Endothelial cell of umbilical vein (primary cell): ENCODE results near the gene XXYLT1. TPM values are rescaled to one million over a fixed set of nuclear protein-coding genes. Genes with fewer than 3 reads are reported as not detected.

Experiments used
- BruUV-seq: library from RNA; stranded (reverse); fragments of 400-500 nt; replicated peaks from 2 replicates; lab custom pipeline; 2021; lab: Mats Ljungman, UMichigan
- CTCF ChIA-PET: fragments of 300-600, 350-600 bp; sonication (Branson Sonifier 250); formaldehyde crosslinking; loops from one replicate; lab custom pipeline; 2021; ENCODE audit warnings: antibody characterized with exemption, inconsistent platforms; lab: Charles Lee
- POLR2A ChIA-PET: fragments of 300-600, 350-600 bp; sonication (Branson Sonifier 250); formaldehyde crosslinking; loops from one replicate; lab custom pipeline; 2021; ENCODE audit warnings: antibody characterized with exemption, inconsistent platforms; lab: Charles Lee
- DNase-seq: peaks from one replicate; pipeline ENCODE4 v3.0.0-alpha.2; 2011; ENCODE audit warnings: low read depth, low spot score
- FAIRE-seq: peaks from 2 replicates; lab custom pipeline; 2011; peaks lifted over from hg19 to GRCh38; lab: Jason Lieb, UNC
- H2AFZ ChIP-seq: 2 replicates; pipeline ENCODE4 v1.6.0; 2012; ENCODE audit warnings: low read depth, low read length, control low read depth, inconsistent platforms
- H3K27ac ChIP-seq: 2 replicates; pipeline ENCODE4 v1.5.1; 2011; ENCODE audit warnings: low read depth, mild to moderate bottlenecking, control low read depth, low read length, moderate library complexity; ENCODE audit not compliant: insufficient read depth
- H3K27me3 ChIP-seq, 2 experiments: 2 replicates each; pipeline versions ENCODE4 v1.6.0 to v1.6.1; 2011; ENCODE audit warnings: low read length in 2 of 2, mixed read lengths in 1 of 2; ENCODE audit not compliant: control insufficient read depth in 2 of 2, insufficient read depth in 2 of 2
- H3K36me3 ChIP-seq, 2 experiments: 2 replicates in 1 of 2; 3 replicates in 1 of 2; pipeline ENCODE4 v1.5.1; 2011; ENCODE audit warnings: low read length in 2 of 2, mild to moderate bottlenecking in 1 of 2, moderate library complexity in 1 of 2; ENCODE audit not compliant: control insufficient read depth in 2 of 2, insufficient read depth in 2 of 2; ENCODE audit errors: extremely low read depth in 1 of 2
- H3K4me1 ChIP-seq: 3 replicates; pipeline ENCODE4 v1.5.1; 2011; ENCODE audit warnings: mild to moderate bottlenecking, low read length; ENCODE audit not compliant: control insufficient read depth, insufficient read depth; ENCODE audit errors: extremely low read depth
- H3K4me2 ChIP-seq: 2 replicates; pipeline ENCODE4 v1.6.1; 2011; ENCODE audit warnings: low read length, control low read depth, mixed read lengths; ENCODE audit not compliant: insufficient read depth
- H3K4me3 ChIP-seq, 3 experiments: fragments of 200-600 bp in 1 of 3; sonication (generic), shearing (Covaris generic) in 1 of 3; replicated peaks in 1 of 3; 2 replicates each; pipeline ENCODE4 v1.5.1; 2011 to 2016; ENCODE audit warnings: control low read depth in 3 of 3, low read length in 3 of 3, mild to moderate bottlenecking in 2 of 3, inconsistent platforms in 1 of 3, low read depth in 1 of 3, moderate library complexity in 1 of 3; ENCODE audit not compliant: insufficient read depth in 1 of 3
- H3K79me2 ChIP-seq: 2 replicates; pipeline ENCODE4 v1.6.0; 2012; ENCODE audit warnings: low read length, inconsistent platforms; ENCODE audit not compliant: control insufficient read depth, insufficient read depth
- H3K9ac ChIP-seq: replicated peaks from 2 replicates; pipeline ENCODE3; 2011; ENCODE audit warnings: low read length, control low read depth; ENCODE audit not compliant: insufficient read depth; ENCODE audit errors: extremely low read depth
- H3K9me1 ChIP-seq: replicated peaks from 3 replicates; pipeline ENCODE4 v1.6.0; 2011; ENCODE audit warnings: mild to moderate bottlenecking, low read length; ENCODE audit not compliant: control insufficient read depth, insufficient read depth; ENCODE audit errors: extremely low read depth
- H3K9me3 ChIP-seq: replicated peaks from 2 replicates; pipeline ENCODE4 v1.5.1; 2012; ENCODE audit warnings: low read length, inconsistent platforms; ENCODE audit not compliant: control insufficient read depth, insufficient read depth
- H4K20me1 ChIP-seq: replicated peaks from 2 replicates; pipeline ENCODE3; 2011; ENCODE audit warnings: mild to moderate bottlenecking, low read length; ENCODE audit not compliant: control insufficient read depth, insufficient read depth; ENCODE audit errors: extremely low read depth
- EZH2 ChIP-seq: IDR thresholded peaks from 2 replicates; pipeline ENCODE4 v1.6.1; 2012; ENCODE audit warnings: borderline replicate concordance, low read depth, mild to moderate bottlenecking, moderate library complexity, low read length, inconsistent platforms; ENCODE audit not compliant: severe bottlenecking
- FOS ChIP-seq: IDR thresholded peaks from 2 replicates; pipeline ENCODE4 v1.6.1; 2011; ENCODE audit warnings: mild to moderate bottlenecking, low read length, moderate library complexity, borderline replicate concordance; ENCODE audit not compliant: insufficient read depth
- GATA2 ChIP-seq: IDR thresholded peaks from 2 replicates; pipeline ENCODE4 v1.7.0; 2011; ENCODE audit warnings: low read depth, mild to moderate bottlenecking, moderate library complexity, mixed read lengths, low read length; ENCODE audit not compliant: insufficient read length, insufficient read depth
- JUN ChIP-seq: IDR thresholded peaks from 2 replicates; pipeline ENCODE4 v1.6.1; 2011; ENCODE audit warnings: borderline replicate concordance, low read depth; ENCODE audit not compliant: insufficient read length, insufficient read depth
- MYC ChIP-seq: IDR thresholded peaks from one replicate; pipeline ENCODE4 v1.6.1; 2011; ENCODE audit warnings: mild to moderate bottlenecking, low read depth, low read length
- POLR2A ChIP-seq: IDR thresholded peaks from 2 replicates; pipeline ENCODE4 v1.6.1; 2012; ENCODE audit warnings: low read depth, mild to moderate bottlenecking, control low read depth, low read length
- POLR2AphosphoS5 ChIP-seq: IDR thresholded peaks from 2 replicates; pipeline ENCODE4 v1.6.1; 2012; ENCODE audit warnings: low read depth, mild to moderate bottlenecking, control low read depth, low read length, moderate library complexity; ENCODE audit not compliant: insufficient read depth
- dilution Hi-C: fragments of 300-500 bp; cut with MboI; formaldehyde crosslinking; loops from one replicate; pipeline ENCODE4 v1.15.0; 2019; ENCODE audit warnings: low sequenced_read_pairs; ENCODE audit not compliant: extremely low pct_ligation_motif_present
- intact Hi-C: fragments of 100-400 bp; cut with micrococcal nuclease; formaldehyde crosslinking; loops from one replicate; pipeline ENCODE4 v1.10.0; 2022
- polyA plus RNA-seq, 4 experiments: library from polyadenylated mRNA; depleted of rRNA in 3 of 4; stranded (reverse) in 3 of 4; unstranded in 1 of 4; fragments of >200 nt; gene quantifications; 2 replicates each; pipeline versions ENCODE4 v1.2.1 to v1.2.3, GENCODE V29; 2011 to 2012; ENCODE audit warnings: missing spikeins in 1 of 4
- total RNA-seq: library from RNA; stranded (reverse); gene quantifications from 2 replicates; pipeline ENCODE4 v1.2.3, GENCODE V29; 2021
- TF ChIP-seq, protein P1 (sequence below): IDR thresholded peaks from 2 replicates; pipeline ENCODE4 v1.6.1; 2011; ENCODE audit not compliant: insufficient read depth, insufficient read length
- TF ChIP-seq, protein P2 (sequence below), 2 donors: IDR thresholded peaks; 1 replicate in 1 of 2; 2 replicates in 1 of 2; pipeline ENCODE4 v1.5.1; 2011; ENCODE audit warnings: low read length in 2 of 2, mild to moderate bottlenecking in 2 of 2, moderate library complexity in 2 of 2, control low read depth in 1 of 2, inconsistent platforms in 1 of 2, low read depth in 1 of 2; ENCODE audit not compliant: insufficient read depth in 1 of 2; ENCODE audit errors: extremely low read depth in 1 of 2

Gene XXYLT1
- total and polyA plus RNA-seq, 2 donors (not counting 3 experiments of a cell fraction or from before 2014, with no cell fraction given) = 54.4 to 78.1 TPM

DNA sequence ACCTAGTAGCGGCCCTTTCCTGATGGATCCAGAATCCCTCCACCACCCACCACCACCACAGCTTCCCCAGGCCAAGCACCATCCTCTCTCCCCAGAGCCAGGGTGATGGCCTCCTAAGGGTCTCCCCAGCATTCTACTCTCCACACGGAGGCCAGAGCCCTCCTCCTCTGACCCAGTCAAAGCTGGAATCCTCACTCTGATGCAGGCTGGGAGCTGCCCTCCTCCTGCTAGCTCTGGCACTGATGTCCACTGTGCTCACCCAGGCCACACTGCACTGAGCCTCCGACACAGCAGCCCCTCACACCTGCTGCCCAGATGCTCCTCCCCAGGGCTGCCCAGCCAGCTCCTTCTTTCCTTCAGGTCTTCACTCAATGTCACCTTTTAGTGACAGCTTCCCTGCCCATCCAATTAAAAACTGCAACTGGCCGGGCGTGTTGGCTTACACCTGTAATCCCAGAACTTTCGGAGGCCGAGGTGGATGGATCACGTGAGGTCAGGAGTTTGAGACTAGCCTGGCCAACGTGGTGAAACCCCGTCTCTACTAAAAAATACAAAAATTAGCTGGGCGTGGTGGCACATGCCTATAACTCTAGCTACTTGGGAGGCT is 21.0 kb downstream of the XXYLT1 start:
- no peak overlapping the region for H3K4me3 ChIP-seq
- no peak overlapping the region for H2AFZ ChIP-seq
- H3K9me1 ChIP-seq = no peaks in the 10 kb centered on the region
- peaks cover 0 to 5% of the 10 kb centered on the region in 2 experiments for H3K36me3 ChIP-seq
- H3K4me1 ChIP-seq = no peaks in the 10 kb centered on the region
- H3K27me3 ChIP-seq = no peaks in the 10 kb centered on the region
- FAIRE-seq (no peak), DNase-seq (no peak)
- TF ChIP-seq MYC = no peak
- TF ChIP-seq EZH2 = no peak
- TF ChIP-seq JUN = no peak
- TF ChIP-seq GATA2 = no peak
- TF ChIP-seq FOS = no peak
- H3K79me2 ChIP-seq = peaks cover 23% of the 10 kb centered on the region
- CTCF ChIA-PET = interaction anchor here (0.5 to 1.9 kb wide), 12 partner anchors 10 to 578 kb away, joined by 3 to 12 read pairs (median 3); partner anchors contain the start of genes LSG1 and XXYLT1
- intact Hi-C loops = no loop called here
- no peaks in the 10 kb centered on the region for H3K9me3 ChIP-seq
- no TSS peak for BruUV-seq
- no peak overlapping the region for H3K4me2 ChIP-seq
- dilution Hi-C loops = loop anchor here (10.0 kb wide), 1 partner anchor 565 kb away; the partner anchor contains the start of gene FAM43A
- H4K20me1 ChIP-seq = no peaks in the 10 kb centered on the region
- no peak overlapping the region for H3K27ac ChIP-seq
- H3K9ac ChIP-seq = no peak overlapping the region
- POLR2A ChIA-PET = no interaction called here

DNA sequence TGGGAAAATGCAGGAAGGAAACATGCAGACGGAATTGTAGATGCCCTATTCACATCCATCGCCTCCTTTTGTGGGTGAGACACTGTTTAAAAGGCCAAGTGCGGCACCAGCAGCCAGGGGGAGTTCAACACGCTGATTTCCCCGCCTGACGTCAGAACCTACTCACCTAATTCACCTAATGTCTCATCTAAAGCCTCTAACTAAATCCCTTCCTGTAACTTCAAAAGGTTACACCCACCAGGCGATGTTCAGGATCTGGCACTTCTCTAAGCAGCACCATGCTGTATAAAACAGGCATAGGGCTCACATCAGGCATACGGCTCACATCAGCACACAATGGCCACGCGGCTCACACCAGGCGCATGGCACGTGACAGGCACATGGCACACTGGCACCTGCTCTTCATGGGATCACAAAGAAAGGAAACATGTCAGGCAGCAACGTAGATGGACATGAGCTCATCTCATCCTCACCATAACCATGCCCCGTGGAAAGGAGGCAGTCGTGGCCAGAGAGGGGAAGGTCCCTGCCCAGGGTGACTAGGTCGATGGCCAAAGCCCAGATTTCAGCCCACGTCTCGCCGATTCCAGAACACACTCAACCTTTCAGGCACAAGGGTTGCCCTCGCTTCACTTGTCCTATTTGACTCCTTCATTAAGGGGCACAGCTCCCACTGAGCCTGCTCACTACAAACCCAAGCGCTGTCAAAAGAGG is 21.7 kb downstream of the XXYLT1 start:
- H3K27ac ChIP-seq = no peak overlapping the region
- H3K9me3 ChIP-seq = no peaks in the 10 kb centered on the region
- H3K36me3 ChIP-seq = peaks cover 0 to 5% of the 10 kb centered on the region in 2 experiments
- H3K4me3 ChIP-seq = no peak overlapping the region
- ChIA-PET CTCF (interaction anchor here (0.8 to 1.9 kb wide), 6 partner anchors 10 to 577 kb away, joined by 3 to 5 read pairs (median 3); partner anchors contain the start of genes LSG1 and XXYLT1), POLR2A (no interaction called here)
- no peak overlapping the region for H3K4me2 ChIP-seq
- TF ChIP-seq, protein P1, sequence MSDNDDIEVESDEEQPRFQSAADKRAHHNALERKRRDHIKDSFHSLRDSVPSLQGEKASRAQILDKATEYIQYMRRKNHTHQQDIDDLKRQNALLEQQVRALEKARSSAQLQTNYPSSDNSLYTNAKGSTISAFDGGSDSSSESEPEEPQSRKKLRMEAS = no peak
- TF ChIP-seq FOS (no peak), EZH2 (no peak), GATA2 (no peak), MYC (no peak), POLR2A (no peak), POLR2AphosphoS5 (no peak), JUN (no peak)
- TF ChIP-seq, protein P2, sequence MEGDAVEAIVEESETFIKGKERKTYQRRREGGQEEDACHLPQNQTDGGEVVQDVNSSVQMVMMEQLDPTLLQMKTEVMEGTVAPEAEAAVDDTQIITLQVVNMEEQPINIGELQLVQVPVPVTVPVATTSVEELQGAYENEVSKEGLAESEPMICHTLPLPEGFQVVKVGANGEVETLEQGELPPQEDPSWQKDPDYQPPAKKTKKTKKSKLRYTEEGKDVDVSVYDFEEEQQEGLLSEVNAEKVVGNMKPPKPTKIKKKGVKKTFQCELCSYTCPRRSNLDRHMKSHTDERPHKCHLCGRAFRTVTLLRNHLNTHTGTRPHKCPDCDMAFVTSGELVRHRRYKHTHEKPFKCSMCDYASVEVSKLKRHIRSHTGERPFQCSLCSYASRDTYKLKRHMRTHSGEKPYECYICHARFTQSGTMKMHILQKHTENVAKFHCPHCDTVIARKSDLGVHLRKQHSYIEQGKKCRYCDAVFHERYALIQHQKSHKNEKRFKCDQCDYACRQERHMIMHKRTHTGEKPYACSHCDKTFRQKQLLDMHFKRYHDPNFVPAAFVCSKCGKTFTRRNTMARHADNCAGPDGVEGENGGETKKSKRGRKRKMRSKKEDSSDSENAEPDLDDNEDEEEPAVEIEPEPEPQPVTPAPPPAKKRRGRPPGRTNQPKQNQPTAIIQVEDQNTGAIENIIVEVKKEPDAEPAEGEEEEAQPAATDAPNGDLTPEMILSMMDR (IDR thresholded peaks at IDR 0.05; ENCODE audit: extremely low read depth in 1 of 2, insufficient read depth in 1 of 2, low read depth in 1 of 2, low read length in 2 of 2) = no peak
- DNase-seq (no peak), FAIRE-seq (no peak)
- intact Hi-C loops (no loop called here), dilution Hi-C loops (loop anchor here (10.0 kb wide), 1 partner anchor 564 kb away; the partner anchor contains the start of gene FAM43A)
- BruUV-seq = no TSS peak
- H2AFZ ChIP-seq = no peak overlapping the region
- H3K9ac ChIP-seq = no peak overlapping the region
- H3K9me1 ChIP-seq = no peaks in the 10 kb centered on the region
- no peaks in the 10 kb centered on the region for H3K27me3 ChIP-seq
- peaks cover 18% of the 10 kb centered on the region for H3K79me2 ChIP-seq
- no peaks in the 10 kb centered on the region for H3K4me1 ChIP-seq
- H4K20me1 ChIP-seq = no peaks in the 10 kb centered on the region
